HepG2 (cell line): ENCODE data around the gene UNC5B. TPM values are rescaled to one million over a fixed set of nuclear protein-coding genes. Genes with fewer than 3 reads are reported as not detected.

Source experiments
- CHD4 ChIP-seq: fragments of 200-600 bp; sonication (generic); IDR thresholded peaks from 2 replicates; pipeline ENCODE4 v1.7.0; 2017; ENCODE audit warnings: mild to moderate bottlenecking, low read length, borderline replicate concordance
- DRAP1 ChIP-seq: IDR thresholded peaks from 2 replicates; pipeline ENCODE4 v1.6.1; 2016; ENCODE audit warnings: missing genetic modification reagents, missing compliant biosample characterization
- FOXA1 ChIP-seq, 2 experiments: fragments of 450-650 bp in 1 of 2; sonication (generic) in 1 of 2; formaldehyde crosslinking in 1 of 2; IDR thresholded peaks; 2 replicates each; pipeline versions ENCODE4 v1.4.0 to v1.6.1; 2016 to 2020; ENCODE audit warnings: missing genetic modification reagents in 1 of 2
- HIVEP1 ChIP-seq: sonication (generic); formaldehyde crosslinking; IDR thresholded peaks from 2 replicates; pipeline ENCODE4 v1.4.0; 2020; ENCODE audit warnings: mild to moderate bottlenecking, missing genetic modification reagents
- NPAS2 ChIP-seq: sonication (generic); formaldehyde crosslinking; IDR thresholded peaks from 2 replicates; pipeline ENCODE4 v1.8.0; 2022; ENCODE audit warnings: mild to moderate bottlenecking, missing genetic modification reagents, borderline replicate concordance
- SKIL ChIP-seq: sonication (generic); formaldehyde crosslinking; IDR thresholded peaks from 2 replicates; pipeline ENCODE4 v1.8.0; 2022; ENCODE audit warnings: missing genetic modification reagents, mild to moderate bottlenecking, moderate library complexity, borderline replicate concordance
- U2AF2 ChIP-seq: fragments of 200-400 bp; formaldehyde crosslinking; IDR thresholded peaks from 2 replicates; pipeline ENCODE4 v1.6.1; 2017; ENCODE audit warnings: low read depth, mild to moderate bottlenecking, low read length
- UBTF ChIP-seq: sonication (generic); formaldehyde crosslinking; IDR thresholded peaks from 2 replicates; pipeline ENCODE4 v1.4.0; 2020; ENCODE audit warnings: mild to moderate bottlenecking, missing genetic modification reagents
- YEATS4 ChIP-seq: sonication (generic); formaldehyde crosslinking; IDR thresholded peaks from 2 replicates; pipeline ENCODE4 v1.4.0; 2020; ENCODE audit warnings: missing genetic modification reagents, borderline replicate concordance
- ZMAT3 ChIP-seq: sonication (generic); formaldehyde crosslinking; conservative IDR thresholded peaks from 2 replicates; pipeline ENCODE4 v1.7.0; 2021; ENCODE audit warnings: missing genetic modification reagents
- ZMYM3 ChIP-seq: sonication (generic); formaldehyde crosslinking; IDR thresholded peaks from 2 replicates; pipeline ENCODE4 v1.5.1; 2020; ENCODE audit warnings: mild to moderate bottlenecking, missing genetic modification reagents
- ZNF234 ChIP-seq: sonication (generic); formaldehyde crosslinking; conservative IDR thresholded peaks from 2 replicates; pipeline ENCODE4 v1.5.1; 2020; ENCODE audit warnings: mild to moderate bottlenecking, missing genetic modification reagents
- ZNF512B ChIP-seq: sonication (generic); formaldehyde crosslinking; IDR thresholded peaks from 2 replicates; pipeline ENCODE4 v1.5.1; 2020; ENCODE audit warnings: missing genetic modification reagents, mild to moderate bottlenecking, borderline replicate concordance
- ZNF687 ChIP-seq: sonication (generic); formaldehyde crosslinking; IDR thresholded peaks from 2 replicates; pipeline ENCODE4 v1.5.1; 2020; ENCODE audit warnings: mild to moderate bottlenecking, missing genetic modification reagents, moderate library complexity
- ZNF737 ChIP-seq: sonication (generic); formaldehyde crosslinking; IDR thresholded peaks from 2 replicates; pipeline ENCODE4 v1.5.0; 2020; ENCODE audit warnings: missing genetic modification reagents, mild to moderate bottlenecking, borderline replicate concordance
- ZNF780A ChIP-seq: sonication (generic); formaldehyde crosslinking; IDR thresholded peaks from 2 replicates; pipeline ENCODE4 v1.8.0; 2022; ENCODE audit warnings: mild to moderate bottlenecking, missing genetic modification reagents, moderate library complexity
- polyA plus RNA-seq, 8 experiments: library from polyadenylated mRNA; depleted of rRNA in 3 of 8; stranded (reverse) in 7 of 8; unstranded in 1 of 8; fragments of >200 nt; fragmentation: Illumina TruSeq in 4 of 8; extraction: Trizol in 4 of 8; gene quantifications; 2 replicates each; pipeline versions ENCODE4 v1.2.1 to v1.2.3, GENCODE V29; 2011 to 2016; ENCODE audit warnings: low read depth in 4 of 8, missing spikeins in 1 of 8, mixed read lengths in 1 of 8; ENCODE audit not compliant: insufficient read depth in 1 of 8
- total RNA-seq, 5 experiments: library from RNA; depleted of rRNA; stranded (reverse); fragments of >200 nt; fragmentation: Illumina TruSeq; extraction: Trizol; gene quantifications; 2 replicates each; pipeline ENCODE4 v1.2.3, GENCODE V29; 2016; ENCODE audit warnings: low read depth in 1 of 5

Gene UNC5B
- total and polyA plus RNA-seq, 2 of the 13 experiments (the other 11 are each of a cell fraction or from before 2014, with no cell fraction given): 0.07 TPM

- TF ChIP-seq ZNF512B (CRISPR knock-in tag) (no peak), ZMAT3 (CRISPR knock-in tag) (no peak), YEATS4 (CRISPR knock-in tag) (peak; percentile 60; the same call in 1 of the 2 replicates), ZNF687 (CRISPR knock-in tag) (peak; percentile 36; the same call in 1 of the 2 replicates), FOXA1 (IDR thresholded peaks at IDR 0.05) (no peak), FOXA1 (CRISPR knock-in tag; IDR thresholded peaks at IDR 0.05) (peak; percentile 67), HIVEP1 (CRISPR knock-in tag) (no peak), NPAS2 (CRISPR knock-in tag) (no peak), ZNF780A (CRISPR knock-in tag) (peak; percentile 98), ZMYM3 (CRISPR knock-in tag) (no peak), DRAP1 (CRISPR knock-in tag) (no peak), CHD4 (no peak), ZNF737 (peak; percentile 93; the same call in 1 of the 2 replicates), ZNF234 (no peak), U2AF2 (no peak), UBTF (CRISPR knock-in tag) (peak; percentile 60; the same call in 1 of the 2 replicates), SKIL (CRISPR knock-in tag) (no peak)
These were observed 54.0 kb downstream of the UNC5B start (continued) for GRCh38 chr10:71266147-71266917.
